Common myeloid progenitor, CD34-positive (primary cell): ENCODE data around the gene SHC2.

ENCODE experiments used
- CTCF ChIA-PET: fragments of 350-600 bp; sonication (Branson Sonifier 250); formaldehyde crosslinking; loops from one replicate; lab custom pipeline; 2021; ENCODE audit warnings: antibody characterized with exemption; lab: Charles Lee
- POLR2A ChIA-PET: fragments of 350-600 bp; sonication (Branson Sonifier 250); formaldehyde crosslinking; loops from one replicate; lab custom pipeline; 2021; ENCODE audit warnings: antibody characterized with exemption; lab: Charles Lee
- DNase-seq, 3 donors: peaks; one replicate each; pipeline versions ENCODE4 v3.0.0 to v3.0.0-alpha.2; 2013
- H3K27ac ChIP-seq, 2 experiments: 1 replicate in 1 of 2; 2 replicates in 1 of 2; pipeline ENCODE4 v1.7.0; 2013; ENCODE audit warnings: inconsistent platforms in 2 of 2, low read length in 2 of 2, mild to moderate bottlenecking in 2 of 2, low read depth in 1 of 2, moderate library complexity in 1 of 2; ENCODE audit not compliant: severe bottlenecking in 2 of 2, insufficient read depth in 1 of 2, poor library complexity in 1 of 2
- H3K27me3 ChIP-seq, 5 experiments: replicated peaks in 2 of 5; 1 replicate in 3 of 5; 2 replicates in 2 of 5; pipeline versions ENCODE4 v1.6.1 to v1.7.0; 2013; ENCODE audit warnings: low read length in 4 of 5, mild to moderate bottlenecking in 2 of 5, moderate library complexity in 2 of 5, inconsistent platforms in 1 of 5; ENCODE audit not compliant: insufficient read depth in 5 of 5, control insufficient read depth in 4 of 5
- H3K36me3 ChIP-seq, 4 experiments: 1 replicate in 2 of 4; 2 replicates in 2 of 4; pipeline versions ENCODE4 v1.6.1 to v1.7.0; 2013; ENCODE audit warnings: low read length in 3 of 4, control low read depth in 1 of 4, mild to moderate bottlenecking in 1 of 4; ENCODE audit not compliant: control insufficient read depth in 4 of 4, insufficient read depth in 4 of 4
- H3K4me1 ChIP-seq, 4 experiments: 1 replicate in 3 of 4; 2 replicates in 1 of 4; pipeline versions ENCODE4 v1.6.1 to v1.7.1; 2013; ENCODE audit warnings: low read length in 3 of 4, mild to moderate bottlenecking in 3 of 4, control low read depth in 1 of 4, inconsistent platforms in 1 of 4, moderate library complexity in 1 of 4; ENCODE audit not compliant: control insufficient read depth in 4 of 4, insufficient read depth in 4 of 4; ENCODE audit errors: control extremely low read depth in 1 of 4
- H3K4me3 ChIP-seq, 7 experiments: 1 replicate in 4 of 7; 2 replicates in 3 of 7; pipeline versions ENCODE4 v1.5.1 to v1.7.0; 2013; ENCODE audit warnings: mild to moderate bottlenecking in 7 of 7, low read length in 6 of 7, moderate library complexity in 6 of 7, inconsistent platforms in 2 of 7, low read depth in 2 of 7, control low read depth in 1 of 7; ENCODE audit not compliant: insufficient read depth in 4 of 7, control insufficient read depth in 1 of 7; ENCODE audit errors: extremely low read depth in 1 of 7
- H3K9me3 ChIP-seq, 5 experiments: 1 replicate in 4 of 5; 2 replicates in 1 of 5; pipeline versions ENCODE4 v1.6.1 to v1.7.1; 2013; ENCODE audit warnings: low read length in 4 of 5, mild to moderate bottlenecking in 2 of 5, inconsistent platforms in 1 of 5, low read depth in 1 of 5, moderate library complexity in 1 of 5; ENCODE audit not compliant: control insufficient read depth in 4 of 5, insufficient read depth in 2 of 5; ENCODE audit errors: control extremely low read depth in 1 of 5
- WGBS: methylation state at CpG from one replicate; pipeline ENCODE4 v1.1.5; 2013; ENCODE audit not compliant: insufficient coverage; 5-methylcytosine and 5-hydroxymethylcytosine counted together

SHC2 gene

GRCh38 chr19:501646-502045, 40.8 kb upstream of the SHC2 start:
- POLR2A ChIA-PET: no interaction called here
- Histone ChIP-seq H3K27ac (no peak overlapping the region), H3K27me3 (peaks cover 0 to 29% (median 10%) of the 10 kb centered on the region in 5 experiments), H3K36me3 (no peaks in the 10 kb centered on the region), H3K4me1 (peaks cover 0 to 14% (median 12%) of the 10 kb centered on the region in 4 experiments), H3K9me3 (no peaks in the 10 kb centered on the region), H3K4me3 (no peak overlapping the region)
- CTCF ChIA-PET: no interaction called here
- DNase-seq: no peak
- 82% methylated on average over 9 of the region's 17 CpGs for WGBS

GRCh38 chr19:498977-499623, 38.3 kb upstream of the SHC2 start:
- H3K27ac ChIP-seq: no peak overlapping the region
- peaks cover 0 to 12% (median 7%) of the 10 kb centered on the region in 4 experiments for H3K4me1 ChIP-seq
- no peak for DNase-seq
- WGBS: 75% methylated on average over 28 of the region's 31 CpGs
- no peaks in the 10 kb centered on the region for H3K9me3 ChIP-seq
- H3K4me3 ChIP-seq: no peak overlapping the region
- POLR2A ChIA-PET: no interaction called here
- H3K27me3 ChIP-seq: peaks cover 0 to 51% (median 12%) of the 10 kb centered on the region in 5 experiments
- CTCF ChIA-PET: interaction anchor here (1.5 to 1.7 kb wide), 2 partner anchors 7 to 12 kb away, joined by 4 to 6 read pairs; no protein-coding TSS in a partner anchor
- H3K36me3 ChIP-seq: no peaks in the 10 kb centered on the region

GRCh38 chr19:498511-498891, 37.7 kb upstream of the SHC2 start:
- H3K9me3 ChIP-seq: no peaks in the 10 kb centered on the region
- no peak overlapping the region for H3K4me3 ChIP-seq
- CTCF ChIA-PET: interaction anchor here (1.5 kb wide), 1 partner anchor 8 kb away, joined by 6 read pairs; no protein-coding TSS in a partner anchor

GRCh38 chr19:497869-498510, 37.2 kb upstream of the SHC2 start:
- Histone ChIP-seq H3K4me3 (no peak overlapping the region), H3K4me1 (peaks cover 0 to 12% (median 7%) of the 10 kb centered on the region in 4 experiments), H3K36me3 (no peaks in the 10 kb centered on the region), H3K27ac (no peak overlapping the region), H3K9me3 (no peaks in the 10 kb centered on the region), H3K27me3 (peaks cover 0 to 57% (median 12%) of the 10 kb centered on the region in 5 experiments)
- ChIA-PET CTCF (interaction anchor here (1.5 kb wide), 1 partner anchor 8 kb away, joined by 6 read pairs; no protein-coding TSS in a partner anchor), POLR2A (no interaction called here)
- WGBS: 6% methylated on average over 40 of the region's 50 CpGs
- no peak for DNase-seq

More at GRCh38 chr19:498511-498891, 37.7 kb upstream of the SHC2 start:
- POLR2A ChIA-PET: no interaction called here
- Histone ChIP-seq H3K4me1 (peaks cover 0 to 12% (median 7%) of the 10 kb centered on the region in 4 experiments), H3K27ac (no peak overlapping the region), H3K27me3 (peaks cover 0 to 57% (median 12%) of the 10 kb centered on the region in 5 experiments), H3K36me3 (no peaks in the 10 kb centered on the region)
- DNase-seq: no peak
- 3% methylated on average over 5 of the region's 26 CpGs for WGBS

- ChIA-PET POLR2A (no interaction called here), CTCF (interaction anchor here (1.5 kb wide), 1 partner anchor 9 kb away, joined by 6 read pairs; no protein-coding TSS in a partner anchor)
- Histone ChIP-seq H3K27ac (no peak overlapping the region), H3K4me3 (no peak overlapping the region), H3K36me3 (no peaks in the 10 kb centered on the region), H3K27me3 (peaks cover 0 to 57% (median 12%) of the 10 kb centered on the region in 5 experiments), H3K4me1 (peaks cover 0 to 12% (median 5%) of the 10 kb centered on the region in 4 experiments), H3K9me3 (no peaks in the 10 kb centered on the region)
- no peak for DNase-seq
- 3% methylated on average over 32 of the region's 36 CpGs for WGBS
These were observed 36.6 kb upstream of the SHC2 start for GRCh38 chr19:497491-497868.

GRCh38 chr19:496986-497385, 36.2 kb upstream of the SHC2 start:
- POLR2A ChIA-PET: no interaction called here
- no peaks in the 10 kb centered on the region for H3K36me3 ChIP-seq
- no peaks in the 10 kb centered on the region for H3K9me3 ChIP-seq
- CTCF ChIA-PET: no interaction called here
- peaks cover 0 to 57% (median 12%) of the 10 kb centered on the region in 5 experiments for H3K27me3 ChIP-seq
- DNase-seq: no peak
- 20% methylated on average over 1 of the region's 18 CpGs for WGBS
- no peak overlapping the region for H3K4me3 ChIP-seq
- H3K4me1 ChIP-seq: peaks cover 0 to 12% (median 4%) of the 10 kb centered on the region in 4 experiments
- H3K27ac ChIP-seq: no peak overlapping the region
